Measurements from ENCODE around the gene CD44. TPM values are rescaled to one million over a fixed set of nuclear protein-coding genes. Genes with fewer than 3 reads are reported as not detected.

The CD44 gene
- total RNA-seq, 1 donor from 2014 or later, result 46.0 TPM

GRCh38 chr11:35250621-35251020 lies 111.7 kb downstream of the CD44 start:
- H3K4me3 Mint-ChIP-seq, result no peak overlapping the region
- no peak overlapping the region for H3K27ac Mint-ChIP-seq
- TF ChIP-seq CTCF (conservative IDR thresholded peaks at IDR 0.05), result no peak

GRCh38 chr11:35253237-35253636 lies 114.3 kb downstream of the CD44 start:
- Mint-ChIP-seq H3K27me3 (peaks cover 3% of the 10 kb centered on the region), H3K9me3 (no peaks in the 10 kb centered on the region), H3K4me3 (no peak overlapping the region), H3K27ac (no peak overlapping the region), H3K4me1 (ENCODE audit: unreplicated experiment) (no peaks in the 10 kb centered on the region), H3K36me3 (no peaks in the 10 kb centered on the region)
- DNase-seq (ENCODE audit: extremely low spot score, unreplicated experiment), result no peak
- no peak for TF ChIP-seq CTCF (conservative IDR thresholded peaks at IDR 0.05)

More at GRCh38 chr11:35250621-35251020, 111.7 kb downstream of the CD44 start:
- H3K27me3 Mint-ChIP-seq, result peaks cover 3% of the 10 kb centered on the region
- no peaks in the 10 kb centered on the region for H3K4me1 Mint-ChIP-seq (ENCODE audit: unreplicated experiment)
- no peaks in the 10 kb centered on the region for H3K9me3 Mint-ChIP-seq
- DNase-seq (ENCODE audit: extremely low spot score, unreplicated experiment), result no peak
- H3K36me3 Mint-ChIP-seq, result no peaks in the 10 kb centered on the region

- no peaks in the 10 kb centered on the region for H3K4me1 Mint-ChIP-seq (ENCODE audit: unreplicated experiment)
- no peaks in the 10 kb centered on the region for H3K9me3 Mint-ChIP-seq
- TF ChIP-seq CTCF (conservative IDR thresholded peaks at IDR 0.05), result no peak
- peaks cover 7% of the 10 kb centered on the region for H3K27me3 Mint-ChIP-seq
- DNase-seq (ENCODE audit: extremely low spot score, unreplicated experiment), result no peak
- H3K36me3 Mint-ChIP-seq, result no peaks in the 10 kb centered on the region
- H3K27ac Mint-ChIP-seq, result no peak overlapping the region
- no peak overlapping the region for H3K4me3 Mint-ChIP-seq
Observed at GRCh38 chr11:35255514-35255913, 116.5 kb downstream of the CD44 start.

GRCh38 chr11:35256296-35256695 lies 117.3 kb downstream of the CD44 start:
- Mint-ChIP-seq H3K36me3 (no peaks in the 10 kb centered on the region), H3K27ac (no peak overlapping the region), H3K4me1 (ENCODE audit: unreplicated experiment) (no peaks in the 10 kb centered on the region), H3K9me3 (no peaks in the 10 kb centered on the region), H3K27me3 (peaks cover 7% of the 10 kb centered on the region), H3K4me3 (no peak overlapping the region)
- DNase-seq (ENCODE audit: extremely low spot score, unreplicated experiment), result no peak
- no peak for TF ChIP-seq CTCF (conservative IDR thresholded peaks at IDR 0.05)

- H3K4me3 Mint-ChIP-seq, result no peak overlapping the region
- H3K36me3 Mint-ChIP-seq, result no peaks in the 10 kb centered on the region
- no peak for TF ChIP-seq CTCF (conservative IDR thresholded peaks at IDR 0.05)
- H3K4me1 Mint-ChIP-seq (ENCODE audit: unreplicated experiment), result no peaks in the 10 kb centered on the region
- H3K27ac Mint-ChIP-seq, result no peak overlapping the region
- DNase-seq (ENCODE audit: extremely low spot score, unreplicated experiment), result no peak
- peaks cover 7% of the 10 kb centered on the region for H3K27me3 Mint-ChIP-seq
- H3K9me3 Mint-ChIP-seq, result no peaks in the 10 kb centered on the region
Observed at GRCh38 chr11:35257281-35257680, 118.3 kb downstream of the CD44 start.

GRCh38 chr11:35259529-35259928 lies 120.6 kb downstream of the CD44 start:
- no peaks in the 10 kb centered on the region for H3K36me3 Mint-ChIP-seq
- DNase-seq (ENCODE audit: extremely low spot score, unreplicated experiment), result no peak
- no peak overlapping the region for H3K27ac Mint-ChIP-seq
- TF ChIP-seq CTCF (conservative IDR thresholded peaks at IDR 0.05), result no peak
- no peak overlapping the region for H3K4me3 Mint-ChIP-seq
- H3K27me3 Mint-ChIP-seq, result peaks cover 7% of the 10 kb centered on the region
- no peaks in the 10 kb centered on the region for H3K9me3 Mint-ChIP-seq
- no peaks in the 10 kb centered on the region for H3K4me1 Mint-ChIP-seq (ENCODE audit: unreplicated experiment)
